Activated CD4-positive, CD25-positive, alpha-beta regulatory T cell treated with anti-CD3 and anti-CD28 coated beads, Interleukin-2, amount 50 U/mL, for 16 hours (primary cell): ENCODE results near the gene TRIM43B.
"Not testable (repeated sequence)": the region's sequence is repeated elsewhere in the genome, so short reads cannot be mapped to it uniquely, and the experiment has no call there.

Experiments used
- DNase-seq: peaks from one replicate; pipeline ENCODE4 v3.0.0-alpha.2; 2020; ENCODE audit warnings: low read depth, low spot score

The TRIM43B gene

DNA sequence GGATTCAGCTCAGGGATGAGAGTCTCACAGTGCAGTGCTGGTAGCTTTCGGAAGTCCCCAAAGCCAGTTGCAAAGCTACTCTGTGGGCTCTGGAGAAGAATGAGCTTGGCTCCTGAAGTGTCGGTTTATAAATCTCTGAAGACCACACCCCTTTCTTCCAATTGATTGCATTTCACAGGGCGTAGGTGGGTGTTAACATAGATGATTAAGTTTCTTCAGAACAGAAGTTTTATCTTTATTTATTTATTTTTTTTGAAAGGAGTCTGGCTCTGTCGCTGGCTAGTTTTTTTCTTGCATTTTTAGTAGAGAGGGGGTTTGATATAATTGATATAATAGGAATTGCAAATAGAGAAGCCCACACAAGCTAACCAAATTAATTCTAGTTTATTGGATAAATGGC is at the start of gene TRIM43B:
Gene TRIM43B, minus strand, starts transcription at position 101 of the 400 bp plus-strand sequence. CDS start 2,040 bp downstream, outside the sequence.
- DNase-seq: not testable (repeated sequence)

DNA sequence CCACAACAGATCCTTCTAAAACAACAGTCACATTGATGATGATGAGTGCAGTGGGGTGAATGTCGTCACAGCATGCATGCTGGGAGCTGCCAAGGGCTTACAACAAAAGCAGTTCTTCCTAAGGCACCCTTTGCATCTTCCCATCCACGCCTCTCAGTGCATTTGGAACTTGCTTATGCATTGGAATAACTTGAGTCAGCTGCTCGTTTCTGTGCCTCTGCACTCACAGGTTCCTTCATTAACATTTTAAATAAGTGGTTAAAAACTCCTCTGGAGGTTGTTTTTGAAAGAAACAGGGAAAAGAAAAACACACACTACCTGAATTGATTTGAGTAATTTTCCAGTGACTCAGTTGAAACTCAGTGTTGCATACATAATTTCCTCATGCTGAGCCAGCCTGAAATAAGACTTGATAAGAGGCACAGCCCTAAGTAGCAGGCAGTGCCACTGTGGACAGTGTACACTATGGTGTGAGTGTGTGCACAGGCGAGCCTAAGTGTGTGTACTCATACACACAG is 46.8 kb upstream of the TRIM43B start:
- no peak for DNase-seq

DNA sequence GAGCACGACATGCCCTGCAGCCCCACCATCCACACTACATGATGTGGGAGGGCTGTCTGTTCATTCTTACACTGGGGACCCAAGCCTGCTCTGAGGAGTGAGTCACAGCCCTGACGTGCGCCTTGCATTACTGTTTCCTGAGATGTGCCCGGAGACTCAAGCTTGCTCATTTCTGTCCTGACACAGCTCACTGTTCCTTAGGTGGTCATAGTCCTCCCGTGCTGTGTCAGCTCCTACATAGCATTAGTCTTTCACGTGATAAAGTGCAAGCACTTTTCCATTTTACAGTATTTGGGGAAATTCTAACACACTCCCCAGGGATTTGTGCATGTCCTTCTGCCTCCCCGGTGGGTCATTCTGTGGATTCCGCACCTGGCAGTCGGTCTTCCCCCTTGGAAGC is 46.2 kb upstream of the TRIM43B start:
- DNase-seq: no peak

DNA sequence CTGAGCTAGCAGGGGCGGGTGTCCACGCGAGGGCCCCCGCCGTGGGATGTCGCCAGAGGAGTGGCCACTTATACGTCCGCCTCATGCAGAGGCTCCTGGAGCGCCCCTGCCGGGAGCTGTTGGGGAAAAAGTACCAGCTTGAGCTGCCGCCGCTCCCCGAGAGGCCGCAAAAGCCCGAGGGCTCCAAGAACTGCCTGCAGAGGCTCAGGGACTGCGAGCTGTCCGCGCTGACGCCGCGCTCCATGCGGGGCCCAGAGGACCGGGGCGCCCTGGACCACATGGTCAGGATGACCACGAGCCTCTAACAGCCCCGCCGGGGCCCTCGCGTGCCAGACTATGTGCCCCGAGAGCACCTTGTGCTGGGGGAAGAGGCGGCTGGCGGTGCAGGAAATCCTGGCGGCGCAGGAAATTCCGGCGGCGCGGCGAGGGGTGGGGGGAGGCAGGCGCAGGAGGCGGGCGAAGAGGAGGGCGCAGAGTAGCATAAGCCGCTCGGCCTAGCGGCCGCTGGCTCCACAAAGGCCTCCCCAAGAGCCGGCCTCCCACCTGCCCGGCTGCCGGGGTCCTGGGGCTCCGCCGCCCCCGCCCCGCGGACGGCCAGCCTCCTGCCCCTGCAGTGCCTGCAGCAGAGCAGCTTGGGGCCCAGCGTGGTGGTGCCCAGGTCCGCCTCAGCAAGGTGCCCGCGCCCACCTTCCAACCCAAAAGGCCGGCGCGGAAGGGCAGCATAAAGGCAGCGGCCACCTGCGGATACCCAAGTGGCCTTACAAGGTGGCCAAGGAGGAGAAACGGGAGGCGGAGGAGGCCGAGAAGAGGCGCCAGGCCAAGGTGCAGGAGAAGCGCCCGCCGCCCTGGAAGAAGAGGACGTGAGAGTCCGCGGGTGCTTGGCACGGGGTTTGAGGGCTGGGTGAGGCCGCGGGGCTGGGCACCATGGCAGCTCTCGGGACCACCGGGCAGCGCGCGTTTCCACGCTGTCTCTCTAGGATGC is 42.1 kb upstream of the TRIM43B start:
- DNase-seq: peak; percentile 35

DNA sequence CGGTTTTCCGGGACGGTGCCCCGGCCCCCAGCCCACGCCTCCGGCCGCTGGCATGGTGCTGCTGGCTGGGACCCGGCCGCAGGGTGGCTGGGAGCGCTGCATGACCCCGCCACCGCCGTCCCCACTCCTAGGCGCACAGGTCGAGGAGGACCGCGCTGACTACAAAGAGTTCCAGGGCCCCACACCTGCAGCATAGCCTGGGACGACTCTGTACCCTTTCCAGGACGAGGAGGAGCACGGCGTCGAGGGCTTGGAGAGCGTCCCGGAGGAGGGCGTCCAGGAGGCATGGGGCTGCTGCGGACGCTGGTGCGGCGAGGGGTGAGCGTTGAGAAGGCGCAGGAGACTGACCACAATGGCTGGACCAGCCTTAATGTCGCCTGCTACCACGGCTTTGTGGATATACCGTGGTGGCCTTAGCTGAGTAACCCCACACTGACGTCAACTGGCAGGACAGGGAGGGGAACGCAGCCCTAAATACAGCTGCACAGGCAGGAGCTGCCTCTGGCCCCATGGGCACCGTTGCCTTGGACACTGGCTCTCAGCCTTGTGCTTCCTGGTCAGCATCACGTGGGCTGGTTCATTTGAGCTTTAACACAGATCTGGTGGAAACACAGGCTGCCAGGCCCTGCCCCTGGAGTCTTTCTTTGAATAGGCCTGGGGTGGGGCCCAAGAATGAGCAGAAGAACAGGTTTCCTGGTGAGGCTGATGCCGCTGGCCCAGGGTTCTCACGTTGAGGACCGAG is 40.9 kb upstream of the TRIM43B start:
- DNase-seq: no peak

DNA sequence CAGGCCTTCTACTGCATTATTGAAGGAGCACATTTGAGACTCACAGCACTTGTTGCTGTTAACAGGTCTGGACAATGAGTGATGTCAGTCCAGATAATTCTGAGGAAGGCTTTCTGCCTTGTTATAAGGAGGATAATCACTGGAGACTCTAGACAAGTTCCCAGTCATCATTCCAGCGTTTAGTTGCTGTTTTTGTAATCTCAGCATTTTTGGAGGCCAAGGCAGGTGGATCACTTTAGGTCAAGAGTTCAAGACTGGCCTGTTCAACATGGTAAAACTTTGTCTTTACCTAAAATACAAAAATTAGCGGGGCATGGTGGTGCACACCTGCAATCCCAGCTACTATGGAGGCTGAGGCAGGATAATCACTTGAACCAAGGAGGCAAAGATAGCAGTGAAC is 39.6 kb upstream of the TRIM43B start:
- DNase-seq: no peak

DNA sequence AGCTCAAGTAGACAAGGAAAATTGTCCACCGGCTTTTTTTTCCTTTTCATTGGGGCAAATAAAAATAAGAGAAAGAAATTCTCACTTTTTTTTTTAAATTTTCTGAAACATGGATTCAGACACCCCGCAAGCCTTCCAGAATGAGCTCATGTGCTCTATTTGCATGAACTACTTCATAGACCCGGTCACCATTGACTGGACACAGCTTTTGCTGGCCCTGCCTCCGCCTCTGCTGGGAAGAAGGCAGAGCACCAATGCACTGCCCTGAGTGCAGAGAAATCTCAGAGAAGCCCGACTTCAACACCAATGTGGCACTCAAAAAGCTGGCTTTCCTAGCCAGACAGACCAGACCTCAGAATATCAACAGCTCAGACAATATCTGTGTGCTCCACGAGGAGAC is 30.2 kb upstream of the TRIM43B start:
- DNase-seq: no peak

DNA sequence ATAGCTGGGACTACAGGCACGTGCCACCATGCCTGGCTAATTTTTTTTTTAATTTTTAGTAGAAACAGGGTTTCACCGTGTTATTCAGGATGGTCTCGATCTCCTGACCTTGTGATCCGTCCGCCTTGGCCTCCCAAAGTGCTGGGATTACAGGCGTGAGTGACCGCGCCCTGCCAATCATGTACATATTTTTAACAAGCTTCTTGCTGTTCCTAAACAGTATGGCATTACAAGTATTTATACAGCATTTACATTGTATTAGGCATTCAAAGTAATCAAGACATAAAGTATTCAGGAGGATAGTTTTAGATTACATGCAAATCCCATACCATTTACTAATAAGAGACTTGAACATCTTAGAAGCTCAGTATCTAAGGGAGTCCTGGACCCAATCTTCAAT is 29.7 kb upstream of the TRIM43B start:
- DNase-seq: not testable (repeated sequence)

DNA sequence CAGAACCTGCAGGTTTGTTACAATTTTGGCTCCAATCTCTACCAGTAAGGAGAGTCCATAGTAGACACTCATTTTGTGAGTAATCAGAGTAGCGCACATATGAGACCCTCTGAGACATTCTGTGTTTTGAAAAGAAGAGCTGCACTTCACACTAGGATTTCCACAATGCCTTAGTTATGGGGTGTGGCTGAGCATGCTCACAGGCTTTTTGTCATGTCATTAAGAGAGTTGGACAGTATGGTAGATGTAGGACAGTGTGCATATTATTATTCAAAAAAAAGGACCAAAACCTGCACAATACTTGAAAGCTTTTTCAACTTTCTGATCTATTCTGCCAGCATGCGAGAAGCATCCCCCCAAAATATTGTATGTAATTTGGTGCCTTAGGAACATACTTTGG is 24.9 kb upstream of the TRIM43B start:
- DNase-seq: no peak

DNA sequence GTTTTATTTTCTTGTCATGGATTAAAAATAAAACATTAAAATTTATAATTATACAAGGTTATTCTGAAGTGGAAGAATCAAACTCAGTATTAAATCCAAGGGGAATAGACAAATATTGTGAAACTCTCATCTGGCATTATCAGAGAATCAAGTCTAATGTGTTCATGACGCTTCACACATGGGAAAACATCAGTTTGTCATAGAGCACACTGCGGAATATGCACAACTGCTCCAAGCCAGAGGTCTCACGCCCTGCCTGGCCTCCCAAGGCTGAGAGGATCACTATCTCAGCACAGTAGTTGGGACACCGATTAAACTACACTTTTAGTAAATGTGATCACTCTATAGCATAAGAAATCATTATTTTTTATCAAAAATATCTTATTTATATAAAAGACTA is 20.7 kb upstream of the TRIM43B start:
- no peak for DNase-seq

DNA sequence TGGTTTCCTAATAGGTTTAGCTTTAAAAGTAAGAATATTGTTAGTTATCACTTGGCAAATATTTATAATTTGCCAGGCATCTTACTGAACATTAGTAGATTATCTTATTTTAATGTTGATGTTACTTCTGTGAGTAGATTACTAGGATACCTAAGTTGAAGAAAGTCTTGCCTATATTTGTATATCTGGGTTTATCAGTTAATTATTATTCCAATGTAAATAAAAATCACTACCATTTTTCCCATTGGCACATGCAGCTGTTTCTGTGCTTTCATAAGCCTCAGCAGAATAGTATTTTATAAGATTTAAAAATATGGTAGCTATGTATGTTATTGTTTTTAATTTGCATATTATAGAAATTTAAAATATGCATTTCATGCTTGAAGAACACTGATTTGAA is 16.3 kb upstream of the TRIM43B start:
- DNase-seq: no peak

DNA sequence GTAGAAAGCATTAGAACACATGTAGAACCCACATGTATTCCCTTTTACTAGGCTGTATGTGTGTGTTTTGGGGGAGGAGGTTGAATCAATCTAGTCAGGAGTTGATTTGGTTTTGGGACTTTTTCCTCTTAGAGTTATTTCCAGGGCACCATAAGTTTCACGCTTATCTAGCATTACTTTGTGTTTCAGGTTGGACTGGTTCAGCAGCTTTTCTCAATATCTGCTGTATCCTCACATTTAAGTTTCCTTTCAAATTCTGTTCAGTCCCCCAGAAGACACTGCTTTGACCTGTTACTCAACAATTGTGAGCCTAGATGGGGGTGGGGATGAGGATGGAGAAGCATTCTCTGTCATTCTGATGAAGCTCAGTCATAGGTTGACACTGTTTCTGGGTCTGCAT is 7.5 kb upstream of the TRIM43B start:
- not testable (repeated sequence) for DNase-seq

DNA sequence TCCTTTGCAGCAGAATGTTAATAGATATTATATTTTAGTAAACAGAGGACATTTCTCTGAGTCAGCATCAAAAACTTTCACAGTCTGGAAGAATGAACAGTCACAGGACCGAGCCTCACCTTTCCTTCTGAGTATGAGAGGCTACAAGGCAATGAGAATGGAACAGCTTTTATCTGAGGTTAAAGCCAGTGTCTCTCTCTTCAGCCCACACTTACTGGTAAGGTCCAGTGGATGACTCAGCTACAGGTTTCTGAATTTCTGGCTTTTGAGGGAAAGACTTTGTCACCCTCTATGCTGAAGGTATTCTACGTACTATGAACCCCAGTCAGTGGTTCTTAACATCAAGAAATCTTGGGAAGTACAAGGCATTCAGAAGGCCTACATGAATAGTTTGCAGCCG is 9.5 kb downstream of the TRIM43B start:
- not testable (repeated sequence) for DNase-seq

DNA sequence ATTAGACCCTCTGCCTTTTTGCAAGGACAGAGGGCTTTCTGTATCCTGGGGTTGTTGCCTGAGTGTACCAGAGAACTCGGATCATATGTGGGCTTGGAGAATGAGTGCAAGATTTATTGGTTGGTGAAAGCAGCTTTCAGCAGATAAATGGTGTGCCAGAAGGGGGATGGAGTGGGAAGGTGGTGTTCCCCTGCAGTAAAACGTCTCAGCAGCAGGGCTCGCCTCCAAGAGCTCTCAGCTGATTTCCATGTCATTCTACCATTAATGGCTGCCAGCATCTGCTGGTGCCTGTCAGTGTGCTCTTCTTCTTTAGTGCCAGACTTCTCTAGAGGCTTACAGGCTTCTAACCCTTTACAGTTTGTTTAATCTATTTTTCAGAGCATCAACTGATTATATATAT is 16.6 kb downstream of the TRIM43B start:
- DNase-seq: not testable (repeated sequence)

DNA sequence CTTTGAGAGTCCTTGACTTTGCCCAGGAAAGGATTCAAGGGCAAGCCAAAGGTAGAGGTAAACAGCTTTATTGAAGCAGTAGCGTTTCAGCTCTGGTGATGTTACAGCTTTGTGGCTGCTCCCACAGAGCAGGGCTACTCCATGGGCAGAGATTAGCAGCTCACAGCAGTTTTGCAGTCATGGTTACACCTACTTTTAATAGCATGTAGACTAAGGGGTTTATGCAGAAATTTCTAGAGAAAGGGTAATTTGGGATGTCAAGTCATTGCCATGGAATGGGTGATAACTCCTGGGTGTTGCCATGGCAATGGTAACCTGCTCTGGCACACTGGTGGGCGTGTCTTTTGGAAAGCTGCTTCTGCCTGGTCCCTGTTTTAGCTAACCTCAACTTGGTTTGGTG is 18.0 kb downstream of the TRIM43B start:
- not testable (repeated sequence) for DNase-seq

DNA sequence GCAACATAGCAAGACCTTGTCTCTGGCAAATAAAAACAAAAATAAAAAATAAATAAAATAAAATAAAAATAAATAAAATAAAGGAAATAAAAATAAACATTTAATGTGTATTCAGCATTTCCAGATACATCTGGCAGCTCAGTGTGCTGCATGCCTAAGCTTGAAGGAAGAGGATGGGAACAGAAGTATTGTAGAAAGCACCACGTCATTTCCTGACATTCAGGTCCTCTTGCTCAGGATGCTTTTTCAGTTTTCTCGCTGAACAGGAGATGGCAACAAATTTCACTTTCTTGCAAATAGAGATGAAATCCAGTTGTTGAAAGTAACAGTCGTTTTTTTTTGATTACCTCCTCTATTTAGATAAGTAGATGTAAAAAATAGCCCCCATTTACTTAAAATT is 21.3 kb downstream of the TRIM43B start:
- DNase-seq: not testable (repeated sequence)

DNA sequence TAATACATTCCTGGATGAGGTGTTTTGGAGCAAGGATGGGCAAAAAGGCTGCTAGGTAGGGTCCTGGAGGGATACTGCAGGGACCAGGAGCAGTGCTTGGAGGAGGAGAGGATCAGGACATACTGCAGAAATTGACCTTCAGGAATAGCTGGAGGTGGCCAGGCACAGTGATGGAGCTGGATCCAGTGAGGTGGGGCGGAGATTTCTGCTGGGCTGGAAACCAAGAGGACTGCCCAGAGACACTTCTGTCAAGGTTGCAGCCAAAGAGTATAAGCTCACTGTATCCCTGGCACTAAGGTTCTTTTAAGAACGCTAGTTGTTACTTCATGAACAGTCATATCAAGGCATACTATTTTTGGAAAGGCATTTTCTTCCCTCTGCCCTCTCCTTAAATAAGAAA is 39.2 kb downstream of the TRIM43B start:
- DNase-seq: not testable (repeated sequence)

DNA sequence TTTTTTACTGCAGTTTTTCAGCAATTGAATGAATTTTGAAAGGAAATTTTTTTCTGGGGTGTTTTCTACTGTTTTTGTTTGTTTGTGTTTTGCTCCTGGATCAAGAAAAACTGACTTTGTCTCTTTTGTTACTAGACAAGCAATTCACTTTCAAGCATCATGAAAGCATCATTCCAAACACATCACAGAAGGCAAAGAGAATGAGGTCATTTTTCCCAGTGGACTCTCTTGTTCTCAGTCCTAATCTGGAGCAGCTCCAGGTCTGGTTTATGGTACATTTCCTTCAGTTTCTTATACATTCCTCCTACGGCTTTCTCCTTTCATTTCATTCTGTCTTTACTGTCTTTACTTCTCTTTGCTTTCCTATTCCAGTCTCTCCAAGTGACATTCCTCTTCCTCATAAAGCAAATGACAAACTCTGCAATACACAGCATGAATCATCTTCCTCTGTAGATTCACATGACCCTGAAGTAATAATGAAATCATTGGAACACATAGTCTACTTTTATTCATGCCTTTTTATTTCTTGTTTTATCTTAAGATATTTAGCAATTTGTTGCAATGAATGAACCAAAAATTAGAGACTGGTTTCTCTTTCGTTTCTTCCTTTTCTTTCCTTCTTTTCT is 42.0 kb downstream of the TRIM43B start:
- not testable (repeated sequence) for DNase-seq

DNA sequence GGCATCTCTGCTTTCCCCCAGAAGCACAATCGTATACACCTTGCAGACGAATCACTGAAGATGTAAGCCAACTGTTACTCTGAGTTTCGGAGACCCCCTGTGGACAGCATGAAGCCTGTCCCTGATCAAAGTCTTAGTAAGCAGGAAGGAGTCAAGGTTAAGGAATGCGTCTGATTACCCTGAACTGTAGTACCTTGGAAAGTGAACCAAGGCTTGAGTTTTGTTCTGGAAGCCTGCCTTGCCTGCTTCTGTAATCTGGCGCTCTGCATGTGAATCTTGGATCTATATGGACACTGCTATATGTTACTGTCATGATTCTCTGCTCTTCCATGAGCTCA is 48.7 kb downstream of the TRIM43B start:
- DNase-seq: not testable (repeated sequence)

DNA sequence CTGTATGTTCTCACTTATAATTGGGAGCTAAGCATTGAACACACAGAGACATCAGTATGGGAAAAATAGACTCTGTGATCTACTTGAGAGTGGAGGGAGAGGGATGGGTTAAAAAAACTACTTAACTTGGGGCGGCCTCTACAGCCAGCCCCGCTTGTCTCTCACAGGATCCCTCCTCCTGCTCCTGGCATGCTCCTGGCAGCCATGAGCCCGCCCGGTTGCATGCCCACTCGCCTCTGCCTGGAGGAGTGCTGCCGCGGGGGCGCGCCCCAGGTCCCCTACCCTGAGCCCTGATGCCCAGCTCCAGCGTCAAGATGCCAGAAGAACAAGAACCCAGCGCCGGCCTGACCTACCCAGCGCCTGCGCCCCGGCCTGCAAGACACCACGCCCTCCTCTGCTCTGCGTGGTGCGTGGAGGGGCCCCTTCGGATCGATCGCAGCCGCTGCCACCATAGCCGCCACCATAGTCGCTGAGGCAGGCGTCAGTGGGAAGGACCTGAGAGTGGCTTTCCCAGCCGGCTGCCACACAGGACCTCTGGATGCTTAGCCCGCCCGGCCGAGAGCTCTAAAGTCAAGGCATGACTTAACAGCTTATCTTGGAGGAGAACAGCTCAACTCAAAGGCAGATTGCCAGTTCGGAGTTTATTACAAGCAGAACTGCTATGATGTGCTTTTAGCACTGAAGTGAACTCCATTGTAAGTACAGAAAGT is 49.2 kb downstream of the TRIM43B start:
- DNase-seq: not testable (repeated sequence)

DNA sequence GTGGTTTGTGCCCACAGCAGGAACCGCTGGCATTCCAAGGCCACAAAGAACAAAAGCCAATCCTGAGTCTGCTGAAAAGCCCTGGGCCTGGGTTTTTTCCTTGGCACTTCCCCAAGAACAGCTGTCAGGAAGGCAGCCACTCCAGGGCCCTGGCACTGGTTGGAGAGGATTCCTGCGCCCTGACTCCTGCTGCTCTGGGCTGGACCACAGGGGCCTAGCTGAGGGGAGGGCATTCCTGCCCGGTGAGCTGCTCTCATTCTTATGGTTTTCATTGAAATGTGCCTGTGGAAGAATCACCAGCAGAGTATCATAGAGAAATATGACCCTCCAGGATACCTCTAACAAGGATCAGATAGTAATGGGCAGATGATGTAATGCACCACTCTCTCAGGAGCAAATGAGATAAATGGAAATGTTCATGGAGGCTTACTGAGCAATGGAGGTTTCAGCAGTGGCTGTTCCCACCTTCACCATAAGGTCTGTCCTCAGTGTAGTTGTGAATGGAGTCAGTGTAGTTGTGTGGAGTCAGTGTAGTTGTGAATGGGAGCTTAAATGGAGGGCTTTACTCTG is 50.0 kb downstream of the TRIM43B start:
- not testable (repeated sequence) for DNase-seq
